ENCODE measurements around the gene SUGP1. TPM values are rescaled to one million over a fixed set of nuclear protein-coding genes. Genes with fewer than 3 reads are reported as not detected.

Gene SUGP1
- total RNA-seq, 1 experiment from 2014 or later: 38.7 TPM

DNA sequence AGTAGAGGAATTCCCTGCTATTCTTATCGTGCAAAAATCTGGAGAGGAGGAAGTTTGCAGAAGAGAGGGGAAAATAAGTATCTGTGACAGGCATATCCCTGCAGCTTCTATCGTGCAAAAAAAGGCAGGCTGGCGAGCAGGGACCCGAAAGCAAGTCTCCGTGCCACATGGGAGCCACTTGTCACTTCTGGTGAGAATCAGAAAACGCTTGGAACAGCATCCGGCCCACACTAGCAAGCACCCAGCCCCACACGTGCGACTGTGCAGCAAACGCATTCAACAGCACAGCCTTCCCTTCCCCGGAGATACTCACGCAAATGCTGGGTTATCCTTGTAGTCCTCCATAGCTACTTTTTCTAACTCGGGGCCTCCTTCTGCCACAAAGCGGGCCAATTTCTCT lies 16.9 kb downstream of the SUGP1 start:
- no peak for DNase-seq (ENCODE audit: low read depth)

DNA sequence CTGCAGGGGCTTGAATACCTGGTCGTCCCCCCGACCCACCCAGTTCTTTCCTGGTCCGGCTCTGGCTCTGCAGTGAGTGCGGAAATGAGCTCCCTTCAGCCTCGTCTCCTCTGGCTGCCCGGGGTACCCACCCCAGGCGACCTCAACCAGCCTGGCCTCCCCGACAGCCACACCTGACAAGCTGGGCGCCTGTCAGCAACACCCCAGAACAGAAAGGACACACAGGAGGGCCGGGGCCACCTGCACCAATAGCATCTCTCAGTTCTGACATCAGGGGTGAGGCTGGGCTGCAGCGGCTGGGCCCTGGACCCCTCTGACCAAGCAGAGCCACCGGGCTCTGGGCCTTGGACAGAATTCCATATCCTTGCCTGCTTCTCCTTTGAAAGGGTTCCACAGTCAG lies 19.7 kb downstream of the SUGP1 start:
- no peak for DNase-seq (ENCODE audit: low read depth)

DNA sequence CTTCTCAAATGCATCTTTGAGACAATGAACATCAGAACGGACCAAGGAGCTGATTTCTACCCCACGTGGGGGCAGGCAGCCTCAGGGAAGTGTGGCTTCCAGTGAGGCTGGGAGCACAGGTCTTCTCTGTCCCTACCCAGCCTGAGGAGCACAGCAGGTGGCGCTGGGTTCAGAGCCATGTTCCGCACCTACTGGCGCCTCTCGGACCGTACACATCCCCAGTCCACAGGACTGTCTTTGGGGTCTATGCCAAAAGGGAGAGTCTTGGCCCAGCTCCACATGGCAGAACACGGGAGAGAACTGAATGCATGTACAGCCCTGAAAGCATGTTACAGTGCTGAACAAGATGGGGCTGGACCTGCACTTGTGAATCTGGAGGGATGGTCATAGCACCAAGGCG lies 22.6 kb downstream of the SUGP1 start:
- no peak for DNase-seq (ENCODE audit: low read depth)

DNA sequence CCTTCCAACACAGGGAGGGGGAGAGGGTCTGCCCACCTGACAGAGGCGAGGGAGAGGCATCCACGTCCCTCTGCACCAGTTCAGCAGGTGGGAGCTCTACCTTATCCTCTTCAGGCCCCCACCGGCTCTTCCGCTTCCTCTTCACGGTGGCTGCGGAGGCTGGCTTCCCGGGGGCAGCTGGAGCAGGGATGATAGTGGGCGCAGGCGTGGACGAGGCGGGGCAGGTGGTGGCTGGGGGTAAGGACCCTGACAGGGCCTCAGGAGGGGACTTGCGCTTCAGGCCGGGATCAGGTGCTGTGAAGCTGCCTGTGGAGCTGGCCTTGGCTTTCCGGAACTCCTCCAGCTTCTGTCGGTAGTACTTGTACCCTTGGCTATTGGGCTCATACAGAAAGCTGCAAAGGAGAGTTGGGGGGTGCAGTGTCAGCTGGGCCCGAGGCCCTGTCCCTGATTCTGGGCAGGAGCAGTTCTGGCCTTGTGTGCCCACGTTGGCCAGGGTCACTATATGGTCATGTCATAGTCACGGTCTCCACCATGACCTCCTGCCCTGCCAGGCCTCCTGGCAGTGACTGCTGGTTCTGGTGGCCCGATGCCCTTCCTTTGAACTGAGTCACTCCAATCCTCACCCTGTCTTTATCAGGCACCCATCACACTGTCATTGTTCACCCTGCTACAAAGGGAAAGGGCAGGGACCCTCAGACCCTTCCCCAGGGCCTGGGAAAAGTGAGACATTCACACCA lies 23.2 kb downstream of the SUGP1 start:
- no peak for DNase-seq (ENCODE audit: low read depth)

DNA sequence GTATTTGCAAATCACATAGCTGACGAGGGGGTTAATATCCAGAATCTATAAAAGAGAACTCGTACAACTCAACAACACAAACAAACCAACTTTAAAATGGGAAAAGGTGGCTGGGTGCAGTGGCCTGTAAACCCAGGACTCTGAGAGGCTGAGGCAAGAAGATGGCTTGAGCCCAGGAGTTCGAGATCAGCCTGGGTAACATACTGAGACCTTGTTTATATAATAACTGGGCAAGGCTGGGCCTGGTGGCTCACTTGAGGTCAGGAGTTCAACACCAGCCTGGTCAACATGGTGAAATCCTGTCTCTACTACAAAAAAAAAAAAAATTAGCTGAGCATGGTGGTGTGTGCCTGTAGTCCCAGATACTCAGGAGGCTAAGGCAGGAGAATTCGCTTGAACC lies 25.4 kb downstream of the SUGP1 start:
- DNase-seq (ENCODE audit: low read depth): no peak

DNA sequence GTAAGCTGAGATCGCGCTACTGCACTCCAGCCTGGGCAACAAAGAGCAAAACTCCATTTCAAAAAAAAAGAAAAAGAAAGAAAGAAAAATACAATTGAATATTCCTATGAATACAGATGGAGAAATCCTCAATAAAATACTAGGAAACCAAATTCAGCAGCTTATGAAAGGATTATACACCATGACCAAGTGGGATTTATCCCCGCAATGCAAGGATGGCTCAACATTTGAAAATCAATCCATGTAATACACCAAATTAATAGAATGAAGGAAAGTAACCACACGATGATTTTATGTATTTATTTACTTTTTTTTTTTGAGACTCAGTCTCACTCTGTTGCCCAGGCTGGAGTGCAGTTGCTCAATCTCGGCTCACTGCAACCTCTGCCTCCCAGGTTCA lies 27.7 kb downstream of the SUGP1 start:
- DNase-seq (ENCODE audit: low read depth): no peak

DNA sequence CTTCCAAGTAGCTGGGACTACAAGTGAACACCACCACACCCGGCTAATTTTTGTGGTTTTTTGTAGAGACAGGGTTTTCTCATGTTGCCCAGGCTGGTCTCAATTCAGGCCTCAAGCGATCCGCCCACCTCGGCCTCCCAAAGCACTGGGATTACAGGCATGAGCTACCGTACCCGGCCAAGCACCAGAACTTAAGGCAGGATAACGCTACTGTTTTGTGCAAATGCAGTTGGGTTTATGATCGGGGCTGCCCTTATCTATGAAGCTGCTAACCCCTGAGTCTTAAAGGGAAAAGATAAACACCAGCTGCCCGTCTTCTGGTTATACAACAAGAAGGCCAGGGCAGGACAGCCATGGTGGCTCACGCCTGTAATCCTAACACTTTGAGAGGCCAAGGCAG lies 34.6 kb downstream of the SUGP1 start:
- DNase-seq (ENCODE audit: low read depth): no peak

DNA sequence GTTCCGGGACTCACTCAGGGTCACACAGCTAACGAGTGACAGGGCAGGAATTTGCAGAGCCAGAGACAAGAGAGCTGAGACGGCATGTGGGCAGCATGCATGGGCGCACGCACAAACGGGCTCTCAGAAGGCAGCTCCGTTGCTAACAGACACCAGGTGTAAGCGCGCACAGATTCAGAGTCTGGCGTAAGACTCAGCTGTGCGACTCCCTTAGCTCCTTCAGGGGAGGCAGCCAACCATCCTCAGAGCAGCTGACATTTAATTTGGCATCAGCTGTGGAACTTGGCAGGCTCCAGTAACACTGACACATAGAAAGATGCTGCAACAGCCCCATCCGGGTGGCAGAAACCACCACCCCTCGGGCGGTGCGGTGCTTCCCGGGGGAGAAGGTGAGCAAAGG lies 39.7 kb downstream of the SUGP1 start:
- DNase-seq (ENCODE audit: low read depth): peak; percentile 44

DNA sequence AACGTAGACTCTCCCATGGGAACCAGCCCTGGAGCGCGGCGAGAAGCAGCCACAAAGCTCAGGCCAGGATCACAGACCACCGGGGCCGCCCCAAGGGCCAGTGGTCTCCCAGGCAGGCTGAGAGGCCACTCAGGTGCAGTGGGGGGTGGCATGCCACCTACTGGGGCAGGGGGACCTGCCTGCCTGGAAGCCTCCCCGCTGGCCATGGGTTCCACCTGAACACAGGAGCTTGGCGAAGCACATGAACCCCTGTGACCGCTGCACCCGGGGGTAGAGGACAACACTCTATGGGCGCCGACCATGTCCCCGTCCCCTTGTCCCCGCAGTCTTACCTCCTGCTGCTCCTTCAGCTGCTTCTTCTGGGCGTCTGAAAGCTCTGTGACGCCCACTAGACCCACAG lies 40.5 kb downstream of the SUGP1 start:
- DNase-seq (ENCODE audit: low read depth): no peak

DNA sequence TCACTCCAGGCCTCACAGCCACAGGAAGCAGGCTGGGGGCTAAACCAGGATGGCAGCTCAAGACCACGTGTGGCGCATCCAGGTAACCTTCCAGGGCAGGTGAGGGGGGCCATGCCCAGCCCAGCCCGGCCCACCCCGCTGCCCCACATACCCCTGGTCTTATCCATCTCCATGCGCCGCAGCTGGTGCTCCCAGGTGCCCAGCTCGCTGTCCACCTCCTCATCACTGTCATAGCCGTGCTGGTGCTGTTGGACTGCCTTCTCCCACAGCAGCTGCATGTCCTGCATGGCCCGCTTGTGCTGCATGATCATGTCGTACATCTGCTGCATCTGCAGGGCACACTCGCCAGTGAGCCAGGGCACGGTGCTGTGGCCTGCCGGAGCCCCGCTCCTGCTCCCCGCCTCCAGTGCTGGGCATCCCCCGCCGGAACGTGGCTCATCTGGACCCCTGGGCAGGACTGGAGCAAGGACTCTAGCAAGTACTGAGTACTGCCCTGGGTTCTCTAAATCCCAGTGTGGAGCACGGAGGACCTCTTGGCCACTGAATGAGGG lies 41.2 kb downstream of the SUGP1 start:
- DNase-seq (ENCODE audit: low read depth): no peak

DNA sequence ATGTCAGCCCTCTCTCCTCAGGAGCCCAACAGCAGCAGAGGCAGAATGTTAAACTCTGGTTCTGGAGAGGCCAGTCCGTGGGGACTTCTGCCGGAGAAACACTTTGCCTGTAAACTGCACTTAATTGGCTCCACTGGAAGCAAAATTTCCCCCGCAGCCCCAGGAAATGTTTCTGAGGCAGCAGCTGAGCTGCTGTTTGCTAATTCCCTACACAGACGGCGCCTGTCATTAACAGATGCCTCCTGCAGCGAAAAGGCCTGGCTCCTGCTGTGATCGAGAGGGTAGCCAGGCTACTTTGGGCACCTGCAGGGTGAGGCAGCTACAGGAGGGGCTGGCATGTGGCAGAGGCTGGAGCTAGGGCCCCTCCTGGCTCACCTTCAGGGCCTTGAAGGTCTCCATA lies 42.0 kb downstream of the SUGP1 start:
- DNase-seq (ENCODE audit: low read depth): no peak

DNA sequence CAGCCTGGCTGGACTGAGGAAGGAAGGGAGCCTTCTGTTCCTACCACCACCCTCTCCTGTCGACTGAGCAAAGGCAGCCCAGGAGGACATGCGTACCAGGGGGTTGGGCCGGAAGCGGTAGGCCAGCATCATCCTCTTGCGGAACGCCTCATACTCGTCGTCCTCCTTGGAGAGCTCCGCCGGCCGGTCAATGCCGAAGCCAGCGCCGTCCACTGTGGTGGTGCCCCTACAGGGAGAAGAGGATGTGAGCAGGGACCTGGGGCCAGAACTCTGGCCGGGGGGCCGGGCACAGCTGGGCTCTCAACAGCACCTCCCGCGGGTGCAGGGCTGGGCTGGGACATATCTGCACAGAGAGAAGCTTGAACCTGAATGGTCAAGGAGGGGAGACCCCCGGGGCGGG lies 43.5 kb downstream of the SUGP1 start:
- no peak for DNase-seq (ENCODE audit: low read depth)

DNA sequence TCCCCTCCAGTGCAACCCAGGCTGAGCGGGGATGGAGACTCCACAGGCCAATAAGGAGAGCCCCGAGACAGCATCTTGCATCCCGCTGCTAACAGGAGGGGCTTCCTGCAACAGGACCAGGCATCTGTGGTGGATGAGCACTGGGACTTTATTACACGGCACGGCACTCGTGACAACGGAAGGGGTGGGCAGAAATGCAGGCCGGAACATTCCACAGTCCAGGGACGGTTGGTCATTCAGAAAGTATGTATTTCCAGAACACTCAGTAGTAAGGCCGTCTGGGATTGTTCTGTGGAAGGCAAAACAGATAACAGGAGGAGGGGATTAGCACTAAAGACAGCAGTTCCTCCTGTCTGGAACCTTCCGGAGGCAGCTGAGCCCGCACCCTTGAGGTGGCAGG lies 43.9 kb downstream of the SUGP1 start:
- peak; percentile 75 for DNase-seq (ENCODE audit: low read depth)

DNA sequence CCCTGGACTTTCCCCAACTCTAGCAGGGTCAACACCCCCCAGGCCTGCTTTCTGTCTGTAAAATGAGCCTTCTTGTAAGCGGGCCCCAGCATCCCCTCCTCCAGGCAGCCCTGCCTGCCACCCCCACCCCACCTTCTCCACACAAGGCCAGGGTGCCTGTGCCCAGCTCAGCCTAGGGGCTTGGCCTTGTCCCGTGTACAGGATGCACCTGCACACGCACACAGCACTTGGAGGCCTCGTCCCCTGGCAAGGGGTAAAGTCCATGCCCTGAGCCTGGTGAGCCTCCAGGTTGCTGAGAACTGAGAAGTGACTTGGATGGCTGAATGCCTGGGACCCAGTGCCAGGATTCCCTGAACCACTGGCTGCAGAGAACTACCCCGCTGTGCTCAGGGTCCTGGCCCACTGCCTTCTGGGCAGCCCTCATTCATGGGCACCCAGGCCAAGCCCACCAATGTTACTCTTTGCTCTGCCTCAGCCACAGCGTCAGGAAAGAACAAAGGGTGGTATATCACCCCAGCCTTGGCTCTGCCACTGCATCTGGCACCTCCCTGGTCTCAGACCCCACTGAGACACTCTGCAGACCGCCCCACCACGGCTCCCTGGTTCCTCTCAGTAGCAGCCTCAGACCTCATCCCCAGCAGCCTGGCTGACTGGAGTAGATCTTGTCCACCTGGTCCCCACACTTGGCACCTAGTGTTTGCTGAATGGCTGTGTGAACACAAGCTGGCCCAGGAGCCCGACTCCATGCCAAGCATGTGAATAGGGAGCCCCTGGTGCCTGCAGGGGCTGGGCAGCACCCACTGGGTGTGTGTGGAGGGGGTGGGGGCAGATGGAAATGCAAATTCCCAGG lies 45.4 kb downstream of the SUGP1 start:
- DNase-seq (ENCODE audit: low read depth): no peak

DNA sequence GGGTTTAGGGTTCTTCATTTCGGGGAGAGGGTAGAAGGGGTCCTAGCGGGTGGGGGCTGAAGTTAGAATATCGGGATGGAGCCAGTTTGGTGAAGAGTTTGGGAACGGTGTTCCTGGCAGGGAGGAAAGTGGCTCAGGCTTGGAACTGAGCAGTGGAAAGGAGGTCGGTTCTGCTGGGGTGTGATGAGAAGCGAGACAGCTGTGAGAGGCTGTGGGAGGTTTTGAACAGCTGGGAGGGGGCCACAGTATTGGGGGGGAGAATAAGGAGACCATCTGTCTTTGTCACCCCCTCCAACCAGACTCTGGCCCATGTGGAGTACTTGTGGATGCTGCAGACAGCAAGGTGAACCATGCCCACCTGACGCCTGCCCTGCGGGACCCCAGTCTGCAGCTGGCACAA lies 46.2 kb downstream of the SUGP1 start:
- DNase-seq (ENCODE audit: low read depth): no peak

DNA sequence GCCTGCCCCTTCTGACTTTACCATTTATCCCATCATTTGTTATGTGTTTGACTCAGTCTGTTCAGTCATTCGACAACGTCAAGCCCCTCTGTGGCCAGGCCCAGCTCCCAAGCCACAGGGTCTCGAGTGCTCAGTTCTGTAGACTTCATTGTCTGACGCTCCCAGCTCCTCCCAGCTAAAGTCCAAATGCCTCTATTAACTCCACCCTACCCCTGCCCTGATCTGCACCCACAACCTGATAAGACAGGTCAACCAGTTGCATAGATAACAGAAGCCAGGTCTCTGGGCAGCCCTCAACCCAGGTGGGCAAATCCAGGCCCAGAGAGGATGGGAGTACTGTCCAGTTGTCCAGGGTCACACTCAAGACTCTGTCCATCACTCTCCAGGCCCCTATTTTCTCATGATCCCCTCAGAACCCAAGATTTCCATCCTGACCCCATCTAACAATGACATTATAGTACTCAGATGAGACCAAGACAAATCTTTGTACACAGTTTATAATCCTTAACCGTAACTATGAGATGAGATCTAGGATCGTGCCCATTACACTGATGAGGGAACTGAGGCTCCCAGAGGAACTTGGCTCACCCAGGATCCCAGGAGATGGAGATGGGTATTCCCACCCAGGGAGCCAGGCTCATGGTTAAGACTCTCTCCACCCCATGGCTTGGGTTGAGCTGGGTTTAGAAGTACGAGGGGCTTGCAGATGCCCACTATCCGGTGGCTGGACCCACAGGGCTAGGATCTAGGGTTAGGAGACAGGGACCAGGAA lies 48.3 kb downstream of the SUGP1 start:
- no peak for DNase-seq (ENCODE audit: low read depth)

DNA sequence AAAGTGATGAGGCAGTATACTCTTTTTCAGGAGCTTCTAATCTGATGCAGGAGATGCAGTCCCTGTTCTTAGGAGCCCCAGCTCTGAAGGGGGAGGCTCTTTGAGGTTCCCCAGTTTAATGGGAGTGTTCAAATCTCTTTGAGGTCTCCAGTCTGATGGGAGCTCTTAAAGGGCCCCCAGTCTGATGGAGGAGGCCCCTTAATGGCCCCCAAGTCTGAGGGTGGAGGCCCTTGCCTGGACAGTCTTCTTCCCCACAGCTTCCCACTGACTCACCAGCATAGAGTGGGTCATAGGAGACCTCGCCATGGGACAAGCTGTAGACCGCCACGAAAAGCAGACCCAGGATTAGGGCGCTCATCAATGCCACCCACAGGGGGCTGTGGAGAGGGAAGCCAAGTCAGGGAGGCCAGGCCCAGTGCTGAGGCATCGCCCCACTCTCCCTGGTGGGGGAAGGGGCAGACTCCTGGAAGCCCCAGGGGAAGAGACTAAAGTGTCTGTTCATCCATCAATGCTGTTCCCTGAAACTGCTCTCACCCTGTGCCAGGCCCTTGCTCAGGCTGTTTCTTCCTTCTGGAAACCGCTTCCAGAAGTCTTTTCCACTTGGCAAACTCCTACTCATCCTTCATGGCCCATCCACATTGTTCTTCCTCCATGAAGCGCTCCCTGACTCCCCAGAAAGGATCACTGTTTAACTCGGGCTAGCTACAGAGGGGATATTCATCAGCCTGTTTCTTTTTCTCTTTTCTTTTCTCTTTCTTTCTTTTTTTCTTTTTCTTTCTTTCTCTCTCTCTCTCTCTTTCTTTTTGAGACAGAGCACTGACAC lies 49.3 kb downstream of the SUGP1 start:
- no peak for DNase-seq (ENCODE audit: low read depth)

DNA sequence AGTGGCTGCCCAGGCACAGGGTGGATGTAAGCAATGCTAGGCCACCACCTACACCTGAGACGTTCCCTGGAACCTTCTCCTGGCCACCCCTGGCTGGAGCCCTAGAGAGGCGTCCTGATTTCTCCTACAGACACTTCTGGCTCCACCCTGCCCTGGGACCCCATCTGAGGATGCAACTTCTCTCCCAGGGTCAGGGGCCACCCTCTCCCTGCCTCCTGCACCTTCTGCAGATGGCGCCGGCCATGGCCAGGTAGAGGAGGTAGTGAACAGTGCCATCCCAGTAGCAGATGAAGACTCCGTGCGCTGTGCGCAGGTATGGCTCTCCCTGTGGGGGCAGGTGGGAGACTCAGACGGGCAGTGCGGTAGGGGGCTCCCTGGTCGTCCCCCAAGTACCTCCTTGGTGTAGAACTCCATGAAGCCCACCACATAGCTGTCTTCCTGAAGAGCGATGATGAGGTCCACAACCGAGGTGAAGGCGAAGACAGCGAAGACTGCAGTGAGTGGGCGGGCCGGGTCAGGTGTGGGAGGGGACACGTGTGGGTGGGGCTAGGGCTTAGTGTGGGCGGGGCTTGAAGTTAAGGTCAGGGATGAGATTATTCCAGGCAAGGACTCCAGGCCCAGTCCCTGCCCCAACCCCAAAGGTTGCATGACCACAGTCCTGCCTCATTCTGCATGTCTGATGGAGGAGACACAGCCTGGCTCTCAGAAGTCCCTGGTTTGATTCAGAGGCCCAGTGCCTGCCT lies 50.2 kb downstream of the SUGP1 start:
- no peak for DNase-seq (ENCODE audit: low read depth)

DNA sequence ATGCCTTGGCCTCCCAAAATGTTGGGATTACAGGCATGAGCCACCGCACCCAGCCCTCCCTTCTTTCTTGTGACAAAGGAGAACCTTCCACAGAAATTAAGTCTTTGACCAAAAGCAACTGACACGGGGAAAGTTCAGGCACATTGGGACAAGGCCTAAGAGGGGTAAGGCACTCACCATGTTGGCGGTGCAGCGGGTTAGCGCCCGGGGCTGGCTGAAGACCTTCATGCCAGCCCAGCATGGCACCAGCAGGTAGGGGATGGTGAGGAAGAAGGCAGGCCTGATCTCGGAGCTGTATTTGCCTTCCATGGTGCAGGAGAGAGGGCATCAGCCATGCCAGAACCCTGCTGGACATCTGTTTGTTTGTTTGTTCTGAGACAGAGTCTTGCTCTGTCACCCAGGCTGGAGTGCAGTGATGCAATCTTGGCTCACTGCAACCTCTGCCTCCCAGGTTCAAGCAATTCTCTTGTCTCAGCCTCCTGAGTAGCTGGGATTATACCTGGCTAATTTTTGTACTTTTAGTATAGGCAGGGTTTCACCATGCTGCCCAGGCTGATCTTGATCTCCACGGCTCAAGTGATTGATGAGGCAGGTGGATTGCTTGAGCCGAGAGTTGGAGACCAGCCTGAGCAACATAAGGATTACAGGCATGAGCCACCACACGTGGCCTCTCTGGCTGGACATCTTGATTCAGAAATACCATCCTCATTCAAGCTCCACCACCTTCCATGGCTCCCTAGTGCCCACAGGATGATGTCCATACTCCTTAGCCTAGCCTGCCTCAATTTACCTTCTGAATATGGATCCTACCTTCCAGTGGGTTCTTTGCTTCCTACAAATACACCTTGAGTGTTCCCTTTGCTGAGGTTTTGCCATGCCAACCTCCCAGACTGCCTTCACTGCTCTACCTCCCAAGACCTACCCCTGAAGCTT lies 51.6 kb downstream of the SUGP1 start:
- no peak for DNase-seq (ENCODE audit: low read depth)
